CD4-positive, alpha-beta T cell treated with Interleukin-6 at 100 ng/mL for 8 hours (primary cell): ENCODE data around the gene SNX20.

ENCODE experiments used
- DNase-seq: peaks from one replicate; pipeline ENCODE4 v3.0.0-alpha.2; 2020; ENCODE audit warnings: mixed read lengths, low spot score

The SNX20 gene

GRCh38 chr16:50680556-50680893 lies 587 bp downstream of the SNX20 start:
- no peak for DNase-seq

- no peak for DNase-seq
These were observed 1.2 kb downstream of the SNX20 start for GRCh38 chr16:50679676-50680555.

DNA sequence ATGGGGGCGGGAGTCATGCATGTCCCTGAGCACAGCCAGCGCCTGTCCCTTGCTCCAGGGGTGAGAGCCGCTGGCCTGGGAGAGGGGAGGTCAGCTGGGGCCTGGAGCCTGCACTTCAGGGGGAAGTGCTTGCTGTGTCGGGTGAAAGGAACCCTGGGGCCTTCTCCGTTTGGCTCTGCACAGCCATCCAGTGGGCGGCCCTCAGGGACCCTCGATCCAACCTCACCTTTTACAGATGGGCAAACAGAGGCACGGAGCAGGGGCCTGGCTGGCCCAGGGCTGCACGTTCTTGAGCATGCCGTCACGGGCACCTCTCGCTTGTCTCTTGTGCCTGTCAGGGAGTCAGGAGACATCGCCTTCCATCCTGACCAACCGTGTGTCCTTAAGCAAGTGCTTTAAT lies 1.8 kb downstream of the SNX20 start:
- no peak for DNase-seq

DNA sequence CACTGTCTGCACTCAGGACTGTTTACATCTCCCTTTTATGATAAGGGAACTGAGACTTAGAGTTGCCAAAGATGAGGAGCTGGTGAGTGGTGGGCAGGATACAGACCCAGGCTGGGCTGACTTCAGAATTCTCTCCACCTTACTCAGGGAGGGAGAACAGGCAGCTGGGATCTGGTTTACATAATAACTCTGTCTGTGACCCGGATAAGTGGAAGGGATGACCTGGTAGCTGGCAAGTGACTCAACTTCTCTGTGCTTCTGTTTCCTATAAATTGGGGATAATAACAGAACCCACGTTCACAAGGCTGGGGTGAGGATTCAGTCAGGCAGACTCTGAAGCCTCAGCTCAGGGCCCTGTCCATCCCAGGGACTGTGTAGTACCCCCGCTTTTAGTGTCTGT lies 2.6 kb downstream of the SNX20 start:
- DNase-seq = no peak

DNA sequence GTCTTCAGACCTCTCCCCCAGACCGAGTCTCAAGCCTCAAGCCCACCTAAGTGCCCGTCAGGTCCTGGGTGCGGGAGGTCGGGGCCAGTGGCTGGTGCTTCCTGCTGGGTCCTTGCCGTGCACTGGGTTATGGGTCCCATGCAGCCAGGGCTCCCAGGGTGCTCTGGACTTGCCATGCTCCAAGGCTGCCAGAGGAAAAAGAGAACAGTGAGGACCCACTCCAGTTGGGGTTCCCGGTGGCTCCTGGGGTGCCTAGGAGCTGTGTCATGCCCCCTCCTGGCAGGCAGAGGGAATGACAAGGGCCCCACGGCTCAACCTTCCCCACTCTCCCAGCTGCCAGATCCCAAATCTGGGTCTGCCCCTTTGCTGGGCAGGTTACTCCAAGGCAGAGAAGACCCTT lies 3.8 kb downstream of the SNX20 start:
- DNase-seq = no peak

DNA sequence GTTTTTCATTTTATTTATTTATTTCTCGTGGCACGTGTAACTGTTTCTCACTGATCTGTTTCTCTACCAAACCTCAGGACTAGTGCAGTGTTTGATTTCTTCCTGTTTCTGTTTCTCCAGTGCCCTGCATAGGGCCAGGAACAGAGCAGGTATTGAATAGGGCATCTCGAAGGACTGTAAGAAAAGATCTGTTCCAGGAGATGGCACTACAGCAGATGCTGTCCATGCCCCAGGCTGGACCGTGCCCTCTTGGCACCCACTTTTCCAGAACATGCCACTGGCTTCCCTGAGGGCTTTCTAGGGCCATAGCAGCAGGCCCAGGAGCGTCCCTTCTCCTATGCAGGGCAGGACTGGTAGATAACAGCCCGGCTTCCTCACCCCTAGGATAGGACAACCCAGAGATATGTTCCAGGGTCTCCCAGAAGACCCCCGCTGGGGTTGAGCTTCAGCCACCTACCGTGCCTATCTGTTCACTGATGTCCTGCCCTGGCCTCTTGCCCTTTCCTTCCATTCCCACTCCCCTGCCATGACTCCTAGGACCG lies 4.4 kb downstream of the SNX20 start:
- DNase-seq = no peak

- DNase-seq = no peak
These were observed 5.2 kb downstream of the SNX20 start for GRCh38 chr16:50675686-50676610.

- no peak for DNase-seq
These were observed 6.3 kb downstream of the SNX20 start for GRCh38 chr16:50674831-50675230.

DNA sequence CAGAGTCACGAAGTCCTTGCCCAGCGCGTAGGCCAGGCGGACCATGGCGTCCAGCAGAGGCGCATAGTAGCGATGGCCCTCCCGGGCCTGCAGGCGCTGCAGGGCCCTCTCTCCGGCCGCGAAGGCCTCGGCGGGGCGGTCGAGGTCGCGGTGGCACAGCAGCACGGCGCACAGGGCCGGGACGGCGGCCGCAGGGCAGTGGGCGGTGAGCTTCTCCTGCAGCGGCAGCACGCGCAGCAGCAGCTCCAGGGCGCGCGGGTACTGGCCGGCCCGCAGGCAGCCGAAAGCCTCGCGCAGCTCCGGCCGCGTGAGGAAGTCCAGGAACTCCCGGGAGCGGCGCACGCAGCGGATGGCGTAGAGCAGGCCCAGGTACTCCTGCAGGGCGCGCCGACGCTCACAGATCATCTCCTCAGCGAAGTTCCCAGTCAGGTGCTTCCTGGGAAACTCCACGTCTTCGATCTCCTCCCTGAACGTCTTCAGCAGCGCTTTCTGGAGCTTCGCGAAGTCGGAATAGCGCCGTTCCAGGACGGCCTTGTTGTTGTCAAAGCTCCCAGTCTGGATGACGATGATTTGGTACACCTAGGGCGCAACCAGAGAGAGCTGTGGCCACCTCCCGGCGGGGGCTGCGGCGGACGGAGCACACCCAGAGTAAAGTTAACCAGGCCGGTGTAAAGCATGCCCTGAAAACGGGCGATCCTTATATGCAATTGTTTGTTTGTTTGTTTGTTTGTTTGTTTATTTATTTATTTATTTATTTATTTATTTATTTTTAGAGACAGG lies 7.4 kb downstream of the SNX20 start:
- DNase-seq = no peak

GRCh38 chr16:50671644-50672260 lies 9.4 kb downstream of the SNX20 start:
- peak; percentile 41 for DNase-seq

GRCh38 chr16:50670476-50670875 lies 10.6 kb downstream of the SNX20 start:
- DNase-seq = no peak

DNA sequence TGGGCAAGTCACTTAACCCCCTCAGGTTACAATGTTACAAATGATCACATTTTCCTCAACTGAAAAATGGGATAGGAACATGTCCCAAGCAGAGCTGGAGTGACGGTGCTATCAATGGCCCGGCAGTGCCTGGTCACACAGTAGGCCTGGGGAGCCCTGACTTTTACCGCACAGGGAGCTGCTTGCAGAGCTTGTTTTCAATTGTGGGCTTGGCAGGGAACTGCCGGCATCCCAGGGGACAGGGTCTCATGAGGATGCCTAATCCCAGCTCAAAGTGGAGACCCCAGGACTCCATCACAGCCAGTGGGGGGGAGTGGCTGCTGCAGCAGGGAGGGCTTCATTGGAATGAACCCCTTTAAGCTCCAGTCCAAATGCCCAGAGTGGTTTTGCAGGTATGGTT lies 11.4 kb downstream of the SNX20 start:
- no peak for DNase-seq

DNA sequence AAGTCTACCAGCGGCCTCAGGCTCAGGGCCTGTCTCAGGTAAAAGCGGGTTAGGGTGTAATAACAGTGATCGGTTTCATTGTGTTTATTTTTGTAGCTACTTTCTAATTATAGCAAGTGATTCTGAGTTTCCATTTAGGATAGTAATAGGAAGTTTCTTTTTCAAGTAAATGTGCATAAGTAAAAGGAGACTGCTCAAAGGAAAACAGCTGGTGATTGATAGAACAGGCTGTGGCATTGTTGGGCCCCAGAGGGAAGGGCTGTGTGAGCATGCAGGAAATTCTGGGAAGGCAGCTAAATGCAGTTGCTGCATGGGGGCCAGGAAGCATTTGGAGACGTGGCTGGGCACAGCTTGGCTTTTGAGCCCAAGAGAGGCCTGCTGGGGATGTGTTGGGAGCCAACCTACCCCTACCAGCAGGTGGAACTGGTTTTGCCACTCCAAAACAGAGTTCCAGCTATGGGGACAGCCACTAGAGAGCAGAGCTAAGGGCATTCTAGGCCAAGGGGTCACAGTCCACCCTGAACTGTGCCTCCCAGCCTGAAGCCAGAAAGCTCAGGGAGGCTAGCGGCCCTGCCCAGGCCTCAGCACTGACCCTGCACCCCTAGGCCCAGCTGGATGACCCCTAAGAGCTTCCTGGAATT lies 12.6 kb downstream of the SNX20 start:
- no peak for DNase-seq

DNA sequence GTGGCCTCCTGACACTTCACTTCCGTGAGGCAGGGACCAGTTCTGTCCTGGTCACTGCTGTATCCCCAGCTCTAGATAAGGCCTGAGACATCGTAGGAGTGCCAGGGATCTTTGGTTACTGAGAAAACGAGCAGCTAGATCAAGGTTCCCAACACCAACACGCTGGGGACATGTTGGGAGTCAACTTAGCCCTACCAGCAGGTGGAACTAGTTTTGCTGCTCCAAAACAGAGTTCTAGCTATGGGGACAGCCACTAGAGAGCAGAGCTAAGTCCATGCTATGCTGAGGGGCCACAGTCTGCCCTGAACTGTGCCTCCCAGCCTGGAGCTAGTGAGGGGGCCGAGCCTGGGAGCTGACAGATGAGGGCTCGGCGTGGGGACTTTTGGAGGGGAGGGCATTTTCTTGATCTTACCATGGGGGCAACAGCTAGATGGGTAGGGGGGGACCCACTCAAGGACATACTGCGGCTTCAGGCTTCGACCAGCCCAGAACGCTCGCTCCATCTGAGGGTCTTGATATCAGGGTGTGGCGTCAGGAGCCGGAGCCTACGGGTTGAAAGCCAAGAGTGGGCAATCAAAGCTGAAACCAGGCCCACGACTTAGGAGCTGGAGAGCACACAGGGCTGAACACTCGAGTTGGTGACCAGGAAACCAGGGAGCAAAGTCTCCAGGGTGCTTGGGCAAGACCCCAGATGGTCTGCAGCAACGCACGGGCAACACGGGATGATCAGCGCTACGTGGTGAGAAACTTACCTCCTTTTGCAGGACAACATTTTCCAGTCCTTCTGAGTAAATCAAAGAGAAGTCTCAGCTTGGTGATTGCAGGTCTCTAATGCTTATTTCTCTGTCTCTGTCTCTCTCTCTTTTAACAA lies 13.4 kb downstream of the SNX20 start:
- peak; percentile 20 for DNase-seq

DNA sequence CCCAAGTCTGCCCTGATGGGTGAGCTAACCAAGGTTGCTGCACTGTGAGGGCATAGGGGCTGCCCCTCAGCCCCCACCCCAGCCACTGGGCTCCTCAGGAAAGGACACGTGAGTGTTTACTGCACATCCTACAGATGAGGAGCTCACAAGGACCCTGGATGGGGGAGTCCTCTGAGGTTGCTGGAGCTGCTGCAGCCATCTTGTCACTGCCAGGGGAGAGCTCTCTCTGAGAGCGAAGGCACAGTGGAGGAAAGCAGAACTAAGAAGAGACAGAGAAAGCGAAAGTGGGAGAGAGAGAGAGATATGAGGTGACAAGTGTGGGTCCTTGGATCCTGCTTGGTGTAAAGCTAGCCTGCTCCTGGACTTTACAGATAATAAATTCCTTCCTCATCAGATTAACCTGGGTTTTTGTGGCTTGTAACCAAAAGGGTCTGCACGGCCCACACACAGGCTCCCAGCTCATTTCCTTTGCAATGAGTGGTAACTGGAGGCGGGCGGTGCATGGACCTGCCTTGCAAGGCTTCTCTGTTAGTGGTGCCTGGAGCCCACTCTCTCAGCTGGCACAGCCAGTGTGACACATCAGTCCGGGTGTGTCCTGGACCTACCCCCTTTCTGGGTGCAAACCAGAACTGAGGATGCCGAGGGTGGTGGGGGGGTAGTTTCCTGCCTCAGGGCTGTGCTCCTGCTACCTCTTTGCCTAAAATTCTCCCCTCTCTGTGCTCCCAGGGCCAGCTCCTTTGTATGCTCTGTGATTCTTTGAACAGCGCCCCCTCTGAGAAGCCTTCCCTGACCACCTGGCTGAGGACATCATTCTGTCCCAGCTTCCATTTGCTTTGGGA lies 14.2 kb downstream of the SNX20 start:
- DNase-seq = peak; percentile 50

DNA sequence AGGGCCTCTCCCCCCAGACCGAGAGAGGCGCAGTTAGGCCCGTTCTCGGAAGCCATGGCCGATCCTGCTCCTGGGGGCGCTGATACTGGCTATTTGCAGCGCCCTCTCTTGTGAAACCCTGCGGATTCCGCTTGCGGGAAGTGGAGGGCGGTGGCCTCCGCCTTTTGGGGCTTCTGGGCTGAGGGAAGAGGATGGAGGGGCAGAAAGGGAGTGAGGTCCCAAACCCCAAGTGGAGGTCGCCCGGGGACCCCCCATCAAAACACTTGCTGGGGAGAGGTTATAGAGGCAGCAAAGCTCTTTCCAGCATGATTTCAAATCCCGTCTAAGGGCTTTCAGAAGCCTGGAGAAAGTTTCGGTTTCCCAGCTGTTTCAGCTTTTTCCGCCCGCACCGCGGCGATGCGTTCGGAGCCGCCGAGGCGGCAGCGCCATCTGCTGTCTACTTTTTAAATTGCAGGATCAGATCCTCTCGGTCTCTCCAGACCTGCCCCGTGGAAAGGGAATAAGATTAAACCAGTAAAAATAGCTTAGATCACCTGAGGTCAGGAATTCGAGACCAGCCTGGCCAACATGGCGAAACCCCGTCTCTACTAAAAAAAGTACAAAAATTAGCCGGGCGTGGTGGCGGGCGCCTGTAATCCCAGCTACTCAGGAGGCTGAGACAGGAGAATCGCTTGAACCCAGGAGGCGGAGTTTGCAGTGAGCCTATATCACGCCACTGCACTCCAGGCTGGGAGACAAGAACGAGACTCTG lies 15.8 kb downstream of the SNX20 start:
- DNase-seq = peak; percentile 78

DNA sequence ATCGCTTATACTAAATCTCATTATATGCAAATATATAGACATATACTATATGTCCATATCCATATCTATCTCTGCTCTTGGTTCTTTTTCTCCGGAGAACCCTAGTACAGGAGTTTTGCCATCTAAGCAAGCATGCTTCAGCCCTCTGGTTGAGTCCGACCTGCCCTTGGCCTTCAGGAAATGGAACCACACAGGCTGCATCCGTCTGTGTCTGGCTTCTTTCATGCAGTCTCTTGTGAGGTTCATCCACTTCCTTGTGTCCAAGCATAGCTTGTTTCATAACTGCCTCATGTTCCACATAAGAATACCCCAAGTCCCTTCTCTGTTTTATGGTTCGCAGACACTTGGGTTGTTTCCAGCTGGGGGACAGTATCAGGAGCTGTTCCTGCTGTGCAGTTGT lies 16.8 kb downstream of the SNX20 start:
- no peak for DNase-seq

GRCh38 chr16:50662306-50662940 lies 18.7 kb downstream of the SNX20 start:
- DNase-seq = no peak
